Measurements from ENCODE around the gene SNTG2. TPM values are rescaled to one million over a fixed set of nuclear protein-coding genes. Genes with fewer than 3 reads are reported as not detected.

SNTG2 gene
- total RNA-seq, 2 donors from 2014 or later = 4.1 to 11.9 TPM

- H3K9me3 Mint-ChIP-seq = peaks cover under 1% of the 10 kb centered on the region
- no peaks in the 10 kb centered on the region for H3K27me3 ChIP-seq (ENCODE audit: control insufficient read depth, insufficient read depth, low read length, poor library complexity, severe bottlenecking)
- no peak overlapping the region for H3K4me3 Mint-ChIP-seq
- 95 to 97% methylated on average over 4 to 5 of the region's 5 CpGs for WGBS, 2 experiments (ENCODE audit: insufficient coverage in 1 of 2, insufficient read length in 1 of 2)
- no peaks in the 10 kb centered on the region for H3K9me3 ChIP-seq (ENCODE audit: control insufficient read depth, low read length)
- H3K4me3 ChIP-seq (ENCODE audit: low read length) = no peak overlapping the region
- no peak overlapping the region for H3K27ac Mint-ChIP-seq
- no peak overlapping the region for H3K9ac ChIP-seq (ENCODE audit: extremely low read depth, low read length, poor library complexity, severe bottlenecking)
- no peak overlapping the region for H3K27ac ChIP-seq (ENCODE audit: low read depth, low read length)
- H3K27me3 Mint-ChIP-seq (ENCODE audit: insufficient read depth) = no peaks in the 10 kb centered on the region
- no peaks in the 10 kb centered on the region for H3K4me1 Mint-ChIP-seq
- H3K36me3 Mint-ChIP-seq (ENCODE audit: low read depth) = peaks cover 2% of the 10 kb centered on the region
- no peak for DNase-seq
- TF ChIP-seq, protein P1, sequence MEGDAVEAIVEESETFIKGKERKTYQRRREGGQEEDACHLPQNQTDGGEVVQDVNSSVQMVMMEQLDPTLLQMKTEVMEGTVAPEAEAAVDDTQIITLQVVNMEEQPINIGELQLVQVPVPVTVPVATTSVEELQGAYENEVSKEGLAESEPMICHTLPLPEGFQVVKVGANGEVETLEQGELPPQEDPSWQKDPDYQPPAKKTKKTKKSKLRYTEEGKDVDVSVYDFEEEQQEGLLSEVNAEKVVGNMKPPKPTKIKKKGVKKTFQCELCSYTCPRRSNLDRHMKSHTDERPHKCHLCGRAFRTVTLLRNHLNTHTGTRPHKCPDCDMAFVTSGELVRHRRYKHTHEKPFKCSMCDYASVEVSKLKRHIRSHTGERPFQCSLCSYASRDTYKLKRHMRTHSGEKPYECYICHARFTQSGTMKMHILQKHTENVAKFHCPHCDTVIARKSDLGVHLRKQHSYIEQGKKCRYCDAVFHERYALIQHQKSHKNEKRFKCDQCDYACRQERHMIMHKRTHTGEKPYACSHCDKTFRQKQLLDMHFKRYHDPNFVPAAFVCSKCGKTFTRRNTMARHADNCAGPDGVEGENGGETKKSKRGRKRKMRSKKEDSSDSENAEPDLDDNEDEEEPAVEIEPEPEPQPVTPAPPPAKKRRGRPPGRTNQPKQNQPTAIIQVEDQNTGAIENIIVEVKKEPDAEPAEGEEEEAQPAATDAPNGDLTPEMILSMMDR (conservative IDR thresholded peaks at IDR 0.05) = no peak
- H3K36me3 ChIP-seq (ENCODE audit: control insufficient read depth, insufficient read depth, low read length) = no peaks in the 10 kb centered on the region
- H3K4me1 ChIP-seq (ENCODE audit: control insufficient read depth, insufficient read depth, low read length) = no peaks in the 10 kb centered on the region
These were observed 285.2 kb downstream of the SNTG2 start for GRCh38 chr2:1235806-1236205.

- Histone ChIP-seq H3K4me1 (ENCODE audit: control insufficient read depth, insufficient read depth, low read length) (no peaks in the 10 kb centered on the region), H3K27ac (ENCODE audit: low read depth, low read length) (no peak overlapping the region), H3K36me3 (ENCODE audit: control insufficient read depth, insufficient read depth, low read length) (no peaks in the 10 kb centered on the region), H3K4me3 (ENCODE audit: low read length) (no peak overlapping the region), H3K9me3 (ENCODE audit: control insufficient read depth, low read length) (no peaks in the 10 kb centered on the region), H3K9ac (ENCODE audit: extremely low read depth, low read length, poor library complexity, severe bottlenecking) (no peak overlapping the region), H3K27me3 (ENCODE audit: control insufficient read depth, insufficient read depth, low read length, poor library complexity, severe bottlenecking) (no peaks in the 10 kb centered on the region)
- Mint-ChIP-seq H3K9me3 (no peaks in the 10 kb centered on the region), H3K27me3 (ENCODE audit: insufficient read depth) (no peaks in the 10 kb centered on the region), H3K4me1 (no peaks in the 10 kb centered on the region), H3K36me3 (ENCODE audit: low read depth) (no peaks in the 10 kb centered on the region), H3K27ac (no peak overlapping the region), H3K4me3 (no peak overlapping the region)
- TF ChIP-seq, protein P1 (conservative IDR thresholded peaks at IDR 0.05) = no peak
- DNase-seq = no peak
- no CpG with 5 or more reads among the region's 1 CpG for WGBS, 2 experiments (ENCODE audit: insufficient coverage in 1 of 2, insufficient read length in 1 of 2)
These were observed 286.0 kb downstream of the SNTG2 start for GRCh38 chr2:1236606-1237005.

DNA sequence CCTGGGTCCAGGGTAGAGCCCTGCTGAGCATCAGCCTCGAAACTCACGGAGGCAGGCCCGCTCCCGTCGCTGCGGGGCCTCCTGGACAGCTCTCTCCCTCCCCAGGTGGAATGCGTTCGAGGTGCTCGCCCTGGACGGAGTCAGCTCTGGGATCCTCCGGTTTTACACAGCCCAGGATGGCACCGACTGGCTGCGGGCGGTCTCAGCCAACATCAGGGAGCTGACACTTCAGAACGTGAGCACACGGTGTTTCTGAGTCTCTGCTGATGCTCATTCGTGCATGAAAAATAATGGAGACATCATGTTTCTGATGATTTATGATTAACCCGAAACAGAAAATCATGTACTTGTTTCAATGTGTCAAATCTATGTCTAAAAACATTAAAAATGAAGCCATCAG lies 287.1 kb downstream of the SNTG2 start:
- no peaks in the 10 kb centered on the region for H3K4me1 ChIP-seq (ENCODE audit: control insufficient read depth, insufficient read depth, low read length)
- H3K9me3 ChIP-seq (ENCODE audit: control insufficient read depth, low read length) = no peaks in the 10 kb centered on the region
- Mint-ChIP-seq H3K27me3 (ENCODE audit: insufficient read depth) (no peaks in the 10 kb centered on the region), H3K4me1 (no peaks in the 10 kb centered on the region), H3K27ac (no peak overlapping the region), H3K4me3 (no peak overlapping the region), H3K9me3 (no peaks in the 10 kb centered on the region), H3K36me3 (ENCODE audit: low read depth) (no peaks in the 10 kb centered on the region)
- no peak overlapping the region for H3K9ac ChIP-seq (ENCODE audit: extremely low read depth, low read length, poor library complexity, severe bottlenecking)
- TF ChIP-seq, protein P1 (conservative IDR thresholded peaks at IDR 0.05) = no peak
- no peaks in the 10 kb centered on the region for H3K36me3 ChIP-seq (ENCODE audit: control insufficient read depth, insufficient read depth, low read length)
- WGBS, 2 experiments (ENCODE audit: insufficient coverage in 1 of 2, insufficient read length in 1 of 2) = 87 to 89% methylated on average over 13 to 18 of the region's 18 CpGs
- H3K4me3 ChIP-seq (ENCODE audit: low read length) = no peak overlapping the region
- no peak overlapping the region for H3K27ac ChIP-seq (ENCODE audit: low read depth, low read length)
- no peak for DNase-seq
- H3K27me3 ChIP-seq (ENCODE audit: control insufficient read depth, insufficient read depth, low read length, poor library complexity, severe bottlenecking) = no peaks in the 10 kb centered on the region

All from endodermal cell (in vitro differentiated cells).